Fibroblast of villous mesenchyme (primary cell): Measurements from ENCODE around the gene CNTN4. TPM values are rescaled to one million over a fixed set of nuclear protein-coding genes. Genes with fewer than 3 reads are reported as not detected.

Source experiments
- DNase-seq: peaks from one replicate; pipeline ENCODE4 v3.0.0-alpha.2; 2010; ENCODE audit warnings: low read depth
- H3K4me3 ChIP-seq: 2 replicates; pipeline ENCODE4 v1.5.1; 2011; ENCODE audit warnings: low read depth, mild to moderate bottlenecking, low read length
- CTCF ChIP-seq: IDR thresholded peaks from 2 replicates; pipeline ENCODE4 v1.5.1; 2012; ENCODE audit warnings: low read depth, mild to moderate bottlenecking, low read length; ENCODE audit not compliant: insufficient read depth
- total RNA-seq: library from RNA; depleted of rRNA; stranded (reverse); fragments of >200 nt; gene quantifications from 2 replicates; pipeline ENCODE4 v1.2.3, GENCODE V29; 2012

Gene CNTN4
- total RNA-seq, 1 donor = 6.9 TPM

- no peak overlapping the region for H3K4me3 ChIP-seq
- DNase-seq = no peak
- no peak for TF ChIP-seq CTCF
Measured at GRCh38 chr3:2870724-2871333, 772.2 kb downstream of the CNTN4 start.

GRCh38 chr3:2872884-2873283, 774.2 kb downstream of the CNTN4 start:
- TF ChIP-seq CTCF = no peak

GRCh38 chr3:2873986-2874385, 775.3 kb downstream of the CNTN4 start:
- no peak for TF ChIP-seq CTCF
- DNase-seq = no peak
- no peak overlapping the region for H3K4me3 ChIP-seq

More at GRCh38 chr3:2872884-2873283, 774.2 kb downstream of the CNTN4 start:
- DNase-seq = no peak
- no peak overlapping the region for H3K4me3 ChIP-seq

DNA sequence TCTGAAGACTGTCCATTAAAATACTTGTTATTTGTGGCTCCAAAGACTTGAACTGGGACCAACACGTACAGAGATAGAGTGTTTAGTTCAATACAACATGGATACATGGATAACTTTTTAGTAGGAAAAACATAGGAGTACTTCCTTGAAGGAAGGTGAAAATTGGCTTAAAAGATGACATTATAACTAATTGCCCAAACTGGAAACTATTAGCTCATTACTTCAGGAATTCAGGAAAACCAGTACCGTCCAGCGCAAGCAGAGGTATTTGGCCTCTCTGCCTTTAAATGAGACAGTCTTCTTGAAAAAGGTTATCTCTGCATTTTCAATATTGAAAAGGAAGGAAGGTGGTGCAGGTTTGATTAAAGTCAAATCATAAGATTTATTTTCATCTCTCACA, 777.0 kb downstream of the CNTN4 start:
- no peak overlapping the region for H3K4me3 ChIP-seq
- TF ChIP-seq CTCF = no peak
- no peak for DNase-seq

DNA sequence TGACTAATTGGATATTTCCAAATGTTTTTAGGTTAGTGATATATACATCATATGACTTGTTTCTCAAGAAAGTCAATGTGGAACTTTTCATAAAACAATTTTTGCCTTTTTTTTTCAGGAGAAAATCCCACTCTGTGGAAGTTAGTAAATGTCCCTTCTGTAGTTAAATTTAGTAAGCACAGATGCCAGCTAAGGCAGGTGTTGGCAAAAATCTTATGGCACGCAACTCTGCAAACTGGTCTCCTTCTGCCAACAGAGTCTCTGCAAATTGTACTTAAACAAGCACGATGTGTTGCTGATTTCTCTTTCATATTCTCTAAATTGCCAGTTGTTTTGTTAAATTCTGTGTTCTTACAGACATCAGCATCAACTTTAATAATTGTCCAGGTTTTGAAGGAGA, 777.7 kb downstream of the CNTN4 start:
- DNase-seq = no peak
- no peak overlapping the region for H3K4me3 ChIP-seq
- TF ChIP-seq CTCF = no peak

DNA sequence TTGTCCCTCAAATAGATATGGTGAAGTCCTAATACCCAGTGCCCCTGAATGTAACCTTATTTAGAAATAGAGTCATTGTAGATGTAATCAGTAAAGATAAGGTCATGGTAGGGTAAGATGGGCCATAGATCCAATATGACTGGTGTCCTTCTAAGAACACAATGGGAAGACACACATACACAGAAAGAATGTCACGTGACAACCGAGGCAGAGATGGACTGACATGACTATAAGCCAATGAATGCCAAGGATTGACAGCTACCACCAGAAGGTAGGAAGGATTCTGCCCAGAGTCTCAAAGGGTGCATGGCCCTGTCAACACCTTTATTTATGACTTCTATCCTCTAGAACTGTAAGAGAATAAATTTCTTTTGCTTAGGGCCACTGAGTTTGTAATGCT, 780.4 kb downstream of the CNTN4 start:
- no peak for DNase-seq
- TF ChIP-seq CTCF = no peak
- no peak overlapping the region for H3K4me3 ChIP-seq

GRCh38 chr3:2879587-2879986, 780.9 kb downstream of the CNTN4 start:
- no peak for TF ChIP-seq CTCF
- H3K4me3 ChIP-seq = no peak overlapping the region
- no peak for DNase-seq
